Prostate gland (tissue), 2 donors: ENCODE data around the gene LSAMP.

Experiments used
- CTCF ChIP-seq, 4 experiments: fragments of 200-600 bp in 2 of 4; fragments of 450-650 bp in 2 of 4; sonication (generic) in 2 of 4; IDR thresholded peaks; 1 replicate in 3 of 4; 2 replicates in 1 of 4; pipeline ENCODE4 v1.5.1; 2016 to 2019; ENCODE audit warnings: antibody characterized with exemption in 4 of 4, mild to moderate bottlenecking in 2 of 4, moderate library complexity in 2 of 4
- POLR2AphosphoS5 ChIP-seq: sonication (generic); formaldehyde crosslinking; IDR thresholded peaks from one replicate; pipeline ENCODE4 v1.6.1; 2017; ENCODE audit warnings: antibody characterized with exemption

- TF ChIP-seq CTCF (IDR thresholded peaks at IDR 0.05) (no peak), POLR2AphosphoS5 (no peak)
Measured at GRCh38 chr3:116078561-116078960, 366.7 kb downstream of the LSAMP start.
